Thoracic aorta (tissue), 2 donors: ENCODE data around the gene C19orf67. TPM values are rescaled to one million over a fixed set of nuclear protein-coding genes. Genes with fewer than 3 reads are reported as not detected.
"Not testable (repeated sequence)": the region's sequence is repeated elsewhere in the genome, so short reads cannot be mapped to it uniquely, and the experiment has no call there.

Source experiments
- ATAC-seq: fragments of 150-250 bp; one replicate; pipeline ENCODE4 v1.8.0; 2017; ENCODE audit warnings: low read depth; ENCODE audit not compliant: insufficient number of reproducible peaks, low FRiP score
- DNase-seq: peaks from one replicate; pipeline ENCODE4 v3.0.0-alpha.2; 2020; ENCODE audit warnings: low spot score
- H3K27ac ChIP-seq, 2 donors: fragments of 200-600 bp; sonication (generic); 1 replicate in 1 of 2; 2 replicates in 1 of 2; pipeline ENCODE4 v1.5.1; 2016; ENCODE audit warnings: mild to moderate bottlenecking in 2 of 2, moderate library complexity in 2 of 2
- H3K27me3 ChIP-seq: fragments of 200-600 bp; sonication (generic); replicated peaks from 2 replicates; pipeline ENCODE4 v1.6.0; 2016; ENCODE audit warnings: mild to moderate bottlenecking; ENCODE audit not compliant: insufficient read depth
- H3K36me3 ChIP-seq: fragments of 200-600 bp; sonication (generic); one replicate; pipeline ENCODE4 v1.5.1; 2016
- H3K4me1 ChIP-seq, 2 donors: fragments of 200-600 bp; sonication (generic); 1 replicate in 1 of 2; 2 replicates in 1 of 2; pipeline versions ENCODE4 v1.5.1 to v1.6.0; 2016; ENCODE audit warnings: low read depth in 2 of 2, mild to moderate bottlenecking in 1 of 2; ENCODE audit not compliant: control insufficient read depth in 1 of 2
- H3K4me3 ChIP-seq: fragments of 200-600 bp; sonication (generic); 2 replicates; pipeline ENCODE4 v1.5.1; 2016; ENCODE audit warnings: mild to moderate bottlenecking
- H3K9me3 ChIP-seq: fragments of 200-600 bp; sonication (generic); 2 replicates; pipeline ENCODE4 v1.5.1; 2016
- total RNA-seq, 2 donors: library from RNA; depleted of rRNA; stranded (reverse); fragments of >200 nt; gene quantifications; one replicate each; pipeline versions ENCODE4 v1.1.0 to v1.2.3, GENCODE V29; 2016
- TF ChIP-seq, protein P1 (sequence below): fragments of 200-600 bp; sonication (generic); IDR thresholded peaks from one replicate; pipeline ENCODE4 v1.5.1; 2019; ENCODE audit warnings: antibody characterized with exemption

The C19orf67 gene
- total RNA-seq, 2 donors from 2014 or later, result not detected

DNA sequence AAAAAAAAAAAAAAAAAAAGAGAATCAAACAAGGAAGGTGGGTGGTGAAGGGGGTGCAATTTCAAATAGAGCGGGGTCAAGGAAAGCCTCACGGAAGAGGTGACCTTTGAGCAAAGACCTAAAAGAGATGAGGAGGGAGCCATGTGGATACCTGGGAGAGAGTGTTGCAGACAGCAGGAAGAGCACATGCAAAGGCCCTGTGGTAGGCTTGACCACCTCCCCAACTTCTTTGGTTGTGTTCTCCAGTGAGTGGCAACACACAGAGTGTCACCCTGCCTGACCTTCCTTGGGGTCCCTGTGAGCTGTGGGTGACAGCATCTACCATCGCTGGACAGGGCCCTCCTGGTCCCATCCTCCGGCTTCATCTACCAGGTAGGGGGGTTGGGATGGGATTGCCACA, 35.1 kb downstream of the C19orf67 start:
- H3K4me3 ChIP-seq, result no peak overlapping the region
- no peak overlapping the region for H3K27ac ChIP-seq
- DNase-seq (no peak), ATAC-seq (no peak)
- H3K36me3 ChIP-seq, result no peaks in the 10 kb centered on the region
- TF ChIP-seq, protein P1, sequence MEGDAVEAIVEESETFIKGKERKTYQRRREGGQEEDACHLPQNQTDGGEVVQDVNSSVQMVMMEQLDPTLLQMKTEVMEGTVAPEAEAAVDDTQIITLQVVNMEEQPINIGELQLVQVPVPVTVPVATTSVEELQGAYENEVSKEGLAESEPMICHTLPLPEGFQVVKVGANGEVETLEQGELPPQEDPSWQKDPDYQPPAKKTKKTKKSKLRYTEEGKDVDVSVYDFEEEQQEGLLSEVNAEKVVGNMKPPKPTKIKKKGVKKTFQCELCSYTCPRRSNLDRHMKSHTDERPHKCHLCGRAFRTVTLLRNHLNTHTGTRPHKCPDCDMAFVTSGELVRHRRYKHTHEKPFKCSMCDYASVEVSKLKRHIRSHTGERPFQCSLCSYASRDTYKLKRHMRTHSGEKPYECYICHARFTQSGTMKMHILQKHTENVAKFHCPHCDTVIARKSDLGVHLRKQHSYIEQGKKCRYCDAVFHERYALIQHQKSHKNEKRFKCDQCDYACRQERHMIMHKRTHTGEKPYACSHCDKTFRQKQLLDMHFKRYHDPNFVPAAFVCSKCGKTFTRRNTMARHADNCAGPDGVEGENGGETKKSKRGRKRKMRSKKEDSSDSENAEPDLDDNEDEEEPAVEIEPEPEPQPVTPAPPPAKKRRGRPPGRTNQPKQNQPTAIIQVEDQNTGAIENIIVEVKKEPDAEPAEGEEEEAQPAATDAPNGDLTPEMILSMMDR, result no peak
- no peaks in the 10 kb centered on the region for H3K27me3 ChIP-seq
- H3K4me1 ChIP-seq, result no peaks in the 10 kb centered on the region
- no peaks in the 10 kb centered on the region for H3K9me3 ChIP-seq

DNA sequence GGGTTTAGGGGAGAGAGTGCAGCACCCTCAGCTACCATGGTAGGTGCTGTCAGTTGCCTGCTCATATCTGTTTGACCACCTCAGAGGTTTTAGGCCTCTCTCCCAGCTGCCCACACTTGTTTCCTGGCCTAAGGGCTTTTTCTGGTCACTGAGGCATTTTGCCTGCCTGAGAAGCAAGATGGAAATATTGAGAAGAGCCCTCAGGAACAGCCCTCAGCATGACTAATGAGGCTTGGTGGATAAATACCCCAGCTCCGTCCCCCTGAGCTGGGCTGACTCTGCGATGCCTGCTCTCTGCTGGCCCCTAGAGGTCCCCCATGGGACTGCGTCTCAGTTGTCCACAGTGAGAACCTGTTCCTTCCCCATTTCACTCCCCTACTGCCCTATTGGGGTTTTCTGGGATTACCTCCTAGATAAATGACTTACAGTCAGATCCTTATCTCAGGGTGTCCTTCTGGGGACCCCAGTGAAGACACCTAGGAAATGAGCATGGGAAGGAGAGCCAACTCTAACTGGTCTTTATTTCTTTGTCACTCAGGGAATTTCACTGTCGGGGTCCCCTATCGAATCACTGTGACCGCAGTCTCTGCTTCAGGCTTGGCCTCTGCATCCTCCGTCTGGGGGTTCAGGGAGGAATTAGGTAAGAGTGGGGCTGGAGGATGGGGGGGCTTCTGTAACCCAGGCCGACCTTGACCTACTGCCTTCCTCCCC, 37.0 kb downstream of the C19orf67 start:
- no peak for DNase-seq
- no peak for ATAC-seq
- Histone ChIP-seq H3K27me3 (no peaks in the 10 kb centered on the region), H3K36me3 (no peaks in the 10 kb centered on the region), H3K4me3 (no peak overlapping the region), H3K9me3 (no peaks in the 10 kb centered on the region), H3K4me1 (no peaks in the 10 kb centered on the region), H3K27ac (no peak overlapping the region)
- TF ChIP-seq, protein P1, result peak; percentile 73

DNA sequence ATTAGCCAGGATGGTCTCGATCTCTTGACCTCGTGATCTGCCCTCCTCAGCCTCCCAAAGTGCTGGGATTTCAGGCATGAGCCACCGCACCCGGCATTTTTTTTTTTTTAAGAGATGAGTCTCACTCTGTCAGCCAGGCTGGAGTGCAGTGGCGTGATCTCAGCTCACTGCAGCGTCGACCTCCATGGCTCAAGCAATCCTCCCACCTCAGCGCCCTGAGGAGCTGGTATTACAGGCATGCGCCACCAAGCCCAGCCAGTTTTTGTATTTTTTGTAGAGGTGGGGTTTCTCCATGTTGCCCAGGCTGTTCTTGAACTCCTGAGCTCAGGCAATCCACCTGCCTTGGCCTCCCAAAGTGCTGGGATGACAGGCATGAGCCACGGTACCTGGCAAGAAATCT, 37.7 kb downstream of the C19orf67 start:
- not testable (repeated sequence) for H3K27ac ChIP-seq, H3K4me1 ChIP-seq, ATAC-seq, H3K9me3 ChIP-seq, H3K4me3 ChIP-seq, H3K27me3 ChIP-seq, H3K36me3 ChIP-seq, DNase-seq

DNA sequence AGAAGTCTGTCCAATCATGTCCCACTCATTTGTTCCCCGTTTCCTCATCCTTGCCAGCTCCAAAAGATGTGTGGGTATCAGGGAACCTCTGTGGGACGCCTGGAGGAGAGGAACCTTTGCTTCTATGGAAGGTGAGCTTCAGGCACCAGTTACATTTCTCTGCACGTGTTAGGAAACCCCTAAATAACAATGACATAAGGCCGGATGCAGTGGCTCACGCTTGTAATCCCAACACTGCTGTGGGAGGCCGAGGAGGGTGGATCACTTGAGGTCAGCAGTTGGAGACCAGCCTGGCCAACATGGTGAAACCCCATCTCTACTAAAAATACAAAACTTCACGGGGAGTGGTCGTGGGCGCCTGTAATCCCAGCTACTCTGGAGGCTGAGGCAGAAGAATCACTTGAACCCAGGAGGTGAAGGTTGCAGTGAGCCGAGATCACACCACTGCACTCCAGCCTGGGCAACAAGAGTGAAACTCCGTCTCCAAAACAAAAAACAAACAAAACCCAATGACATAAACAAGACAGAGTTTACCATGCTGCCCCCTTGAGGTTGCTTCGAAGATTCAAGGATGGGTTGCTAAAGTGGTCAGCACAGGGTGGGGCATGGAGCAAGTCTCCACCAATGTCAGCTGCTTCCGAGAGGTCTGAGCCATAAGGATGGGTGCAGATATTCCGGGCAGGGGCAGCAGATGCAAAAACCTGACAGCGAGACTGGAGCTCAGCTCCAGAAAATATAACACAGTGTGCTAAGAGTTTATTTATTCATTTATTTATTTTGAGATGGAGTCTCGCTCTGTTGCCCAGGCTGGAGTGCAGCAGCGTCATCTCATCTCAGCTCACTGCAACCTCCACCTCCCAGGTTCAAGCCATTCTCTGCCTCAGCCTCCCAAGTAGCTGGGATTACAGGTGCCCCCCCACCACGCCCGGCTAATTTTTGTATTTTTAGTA, 42.6 kb downstream of the C19orf67 start:
- ATAC-seq, H3K4me1 ChIP-seq, H3K4me3 ChIP-seq, H3K27me3 ChIP-seq, H3K27ac ChIP-seq, H3K9me3 ChIP-seq, H3K36me3 ChIP-seq, DNase-seq: not testable (repeated sequence)
- TF ChIP-seq, protein P1, result peak; percentile 41

DNA sequence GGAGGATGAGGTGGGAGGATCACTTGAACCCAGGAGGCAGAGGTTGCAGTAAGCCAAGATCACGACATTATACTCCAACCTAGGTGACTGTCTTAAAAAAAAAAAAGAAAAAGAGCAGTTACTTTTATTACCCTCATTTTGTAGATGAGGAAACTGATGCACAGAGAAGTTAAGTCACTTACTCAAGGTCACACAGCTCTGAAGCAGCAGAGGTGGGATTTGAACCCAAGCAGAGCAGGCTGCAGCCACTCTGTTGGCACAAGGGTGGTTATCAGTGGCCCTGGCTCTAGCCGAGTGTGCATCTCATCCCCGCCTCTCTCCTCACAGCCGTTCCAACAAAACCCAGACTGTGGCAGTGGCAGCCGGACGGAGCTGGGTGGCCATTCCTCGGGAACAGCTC, 46.4 kb downstream of the C19orf67 start:
- DNase-seq, result no peak
- Histone ChIP-seq H3K36me3 (no peaks in the 10 kb centered on the region), H3K27ac (no peak overlapping the region), H3K9me3 (no peaks in the 10 kb centered on the region), H3K4me1 (no peaks in the 10 kb centered on the region), H3K4me3 (no peak overlapping the region), H3K27me3 (no peaks in the 10 kb centered on the region)
- no peak for ATAC-seq
- TF ChIP-seq, protein P1, result no peak
